Endothelial cell of umbilical vein (primary cell): ENCODE results near the gene TMEM26. TPM values are rescaled to one million over a fixed set of nuclear protein-coding genes. Genes with fewer than 3 reads are reported as not detected.

Source experiments
- BruUV-seq: library from RNA; stranded (reverse); fragments of 400-500 nt; replicated peaks from 2 replicates; lab custom pipeline; 2021; lab: Mats Ljungman, UMichigan
- CTCF ChIA-PET: fragments of 300-600, 350-600 bp; sonication (Branson Sonifier 250); formaldehyde crosslinking; loops from one replicate; lab custom pipeline; 2021; ENCODE audit warnings: antibody characterized with exemption, inconsistent platforms; lab: Charles Lee
- POLR2A ChIA-PET: fragments of 300-600, 350-600 bp; sonication (Branson Sonifier 250); formaldehyde crosslinking; loops from one replicate; lab custom pipeline; 2021; ENCODE audit warnings: antibody characterized with exemption, inconsistent platforms; lab: Charles Lee
- DNase-seq: peaks from one replicate; pipeline ENCODE4 v3.0.0-alpha.2; 2011; ENCODE audit warnings: low read depth, low spot score
- FAIRE-seq: peaks from 2 replicates; lab custom pipeline; 2011; peaks lifted over from hg19 to GRCh38; lab: Jason Lieb, UNC
- H2AFZ ChIP-seq: 2 replicates; pipeline ENCODE4 v1.6.0; 2012; ENCODE audit warnings: low read depth, low read length, control low read depth, inconsistent platforms
- H3K27ac ChIP-seq: 2 replicates; pipeline ENCODE4 v1.5.1; 2011; ENCODE audit warnings: low read depth, mild to moderate bottlenecking, control low read depth, low read length, moderate library complexity; ENCODE audit not compliant: insufficient read depth
- H3K27me3 ChIP-seq, 2 experiments: 2 replicates each; pipeline versions ENCODE4 v1.6.0 to v1.6.1; 2011; ENCODE audit warnings: low read length in 2 of 2, mixed read lengths in 1 of 2; ENCODE audit not compliant: control insufficient read depth in 2 of 2, insufficient read depth in 2 of 2
- H3K36me3 ChIP-seq, 2 experiments: 2 replicates in 1 of 2; 3 replicates in 1 of 2; pipeline ENCODE4 v1.5.1; 2011; ENCODE audit warnings: low read length in 2 of 2, mild to moderate bottlenecking in 1 of 2, moderate library complexity in 1 of 2; ENCODE audit not compliant: control insufficient read depth in 2 of 2, insufficient read depth in 2 of 2; ENCODE audit errors: extremely low read depth in 1 of 2
- H3K4me1 ChIP-seq: 3 replicates; pipeline ENCODE4 v1.5.1; 2011; ENCODE audit warnings: mild to moderate bottlenecking, low read length; ENCODE audit not compliant: control insufficient read depth, insufficient read depth; ENCODE audit errors: extremely low read depth
- H3K4me2 ChIP-seq: 2 replicates; pipeline ENCODE4 v1.6.1; 2011; ENCODE audit warnings: low read length, control low read depth, mixed read lengths; ENCODE audit not compliant: insufficient read depth
- H3K4me3 ChIP-seq, 3 experiments: fragments of 200-600 bp in 1 of 3; sonication (generic), shearing (Covaris generic) in 1 of 3; replicated peaks in 1 of 3; 2 replicates each; pipeline ENCODE4 v1.5.1; 2011 to 2016; ENCODE audit warnings: control low read depth in 3 of 3, low read length in 3 of 3, mild to moderate bottlenecking in 2 of 3, inconsistent platforms in 1 of 3, low read depth in 1 of 3, moderate library complexity in 1 of 3; ENCODE audit not compliant: insufficient read depth in 1 of 3
- H3K79me2 ChIP-seq: 2 replicates; pipeline ENCODE4 v1.6.0; 2012; ENCODE audit warnings: low read length, inconsistent platforms; ENCODE audit not compliant: control insufficient read depth, insufficient read depth
- H3K9ac ChIP-seq: replicated peaks from 2 replicates; pipeline ENCODE3; 2011; ENCODE audit warnings: low read length, control low read depth; ENCODE audit not compliant: insufficient read depth; ENCODE audit errors: extremely low read depth
- H3K9me1 ChIP-seq: replicated peaks from 3 replicates; pipeline ENCODE4 v1.6.0; 2011; ENCODE audit warnings: mild to moderate bottlenecking, low read length; ENCODE audit not compliant: control insufficient read depth, insufficient read depth; ENCODE audit errors: extremely low read depth
- H3K9me3 ChIP-seq: replicated peaks from 2 replicates; pipeline ENCODE4 v1.5.1; 2012; ENCODE audit warnings: low read length, inconsistent platforms; ENCODE audit not compliant: control insufficient read depth, insufficient read depth
- H4K20me1 ChIP-seq: replicated peaks from 2 replicates; pipeline ENCODE3; 2011; ENCODE audit warnings: mild to moderate bottlenecking, low read length; ENCODE audit not compliant: control insufficient read depth, insufficient read depth; ENCODE audit errors: extremely low read depth
- CTCF ChIP-seq, 2 donors: IDR thresholded peaks; 1 replicate in 1 of 2; 2 replicates in 1 of 2; pipeline ENCODE4 v1.5.1; 2011; ENCODE audit warnings: low read length in 2 of 2, mild to moderate bottlenecking in 2 of 2, moderate library complexity in 2 of 2, control low read depth in 1 of 2, inconsistent platforms in 1 of 2, low read depth in 1 of 2; ENCODE audit not compliant: insufficient read depth in 1 of 2; ENCODE audit errors: extremely low read depth in 1 of 2
- EZH2 ChIP-seq: IDR thresholded peaks from 2 replicates; pipeline ENCODE4 v1.6.1; 2012; ENCODE audit warnings: borderline replicate concordance, low read depth, mild to moderate bottlenecking, moderate library complexity, low read length, inconsistent platforms; ENCODE audit not compliant: severe bottlenecking
- FOS ChIP-seq: IDR thresholded peaks from 2 replicates; pipeline ENCODE4 v1.6.1; 2011; ENCODE audit warnings: mild to moderate bottlenecking, low read length, moderate library complexity, borderline replicate concordance; ENCODE audit not compliant: insufficient read depth
- GATA2 ChIP-seq: IDR thresholded peaks from 2 replicates; pipeline ENCODE4 v1.7.0; 2011; ENCODE audit warnings: low read depth, mild to moderate bottlenecking, moderate library complexity, mixed read lengths, low read length; ENCODE audit not compliant: insufficient read length, insufficient read depth
- JUN ChIP-seq: IDR thresholded peaks from 2 replicates; pipeline ENCODE4 v1.6.1; 2011; ENCODE audit warnings: borderline replicate concordance, low read depth; ENCODE audit not compliant: insufficient read length, insufficient read depth
- MAX ChIP-seq: IDR thresholded peaks from 2 replicates; pipeline ENCODE4 v1.6.1; 2011; ENCODE audit not compliant: insufficient read depth, insufficient read length
- MYC ChIP-seq: IDR thresholded peaks from one replicate; pipeline ENCODE4 v1.6.1; 2011; ENCODE audit warnings: mild to moderate bottlenecking, low read depth, low read length
- POLR2A ChIP-seq: IDR thresholded peaks from 2 replicates; pipeline ENCODE4 v1.6.1; 2012; ENCODE audit warnings: low read depth, mild to moderate bottlenecking, control low read depth, low read length
- POLR2AphosphoS5 ChIP-seq: IDR thresholded peaks from 2 replicates; pipeline ENCODE4 v1.6.1; 2012; ENCODE audit warnings: low read depth, mild to moderate bottlenecking, control low read depth, low read length, moderate library complexity; ENCODE audit not compliant: insufficient read depth
- dilution Hi-C: fragments of 300-500 bp; cut with MboI; formaldehyde crosslinking; loops from one replicate; pipeline ENCODE4 v1.15.0; 2019; ENCODE audit warnings: low sequenced_read_pairs; ENCODE audit not compliant: extremely low pct_ligation_motif_present
- intact Hi-C: fragments of 100-400 bp; cut with micrococcal nuclease; formaldehyde crosslinking; loops from one replicate; pipeline ENCODE4 v1.10.0; 2022
- polyA plus RNA-seq, 4 experiments: library from polyadenylated mRNA; depleted of rRNA in 3 of 4; stranded (reverse) in 3 of 4; unstranded in 1 of 4; fragments of >200 nt; gene quantifications; 2 replicates each; pipeline versions ENCODE4 v1.2.1 to v1.2.3, GENCODE V29; 2011 to 2012; ENCODE audit warnings: missing spikeins in 1 of 4
- total RNA-seq: library from RNA; stranded (reverse); gene quantifications from 2 replicates; pipeline ENCODE4 v1.2.3, GENCODE V29; 2021

The TMEM26 gene
- total and polyA plus RNA-seq, 2 donors (not counting 3 experiments of a cell fraction or from before 2014, with no cell fraction given): 0.07 to 0.27 TPM

- CTCF ChIA-PET: no interaction called here
These were observed 61.9 kb downstream of the TMEM26 start for GRCh38 chr10:61391281-61391680.

More at GRCh38 chr10:61391281-61391680, 61.9 kb downstream of the TMEM26 start:
- H3K9me1 ChIP-seq: no peaks in the 10 kb centered on the region
- H3K9ac ChIP-seq: no peak overlapping the region
- FAIRE-seq (no peak), DNase-seq (no peak)
- intact Hi-C loops: no loop called here
- dilution Hi-C loops: no loop called here
- H3K4me3 ChIP-seq: no peak overlapping the region
- no peaks in the 10 kb centered on the region for H3K9me3 ChIP-seq
- no peaks in the 10 kb centered on the region for H4K20me1 ChIP-seq
- TF ChIP-seq EZH2 (no peak), GATA2 (no peak), POLR2AphosphoS5 (no peak), JUN (no peak), FOS (no peak), MYC (no peak), POLR2A (no peak), MAX (no peak), CTCF (IDR thresholded peaks at IDR 0.05; ENCODE audit: extremely low read depth in 1 of 2, insufficient read depth in 1 of 2, low read depth in 1 of 2, low read length in 2 of 2) (no peak)
- H3K27me3 ChIP-seq: no peaks in the 10 kb centered on the region
- no peak overlapping the region for H2AFZ ChIP-seq
- no peaks in the 10 kb centered on the region for H3K79me2 ChIP-seq
- H3K27ac ChIP-seq: no peak overlapping the region
- no peak overlapping the region for H3K4me2 ChIP-seq
- POLR2A ChIA-PET: no interaction called here
- no TSS peak for BruUV-seq
- no peaks in the 10 kb centered on the region for H3K4me1 ChIP-seq
- H3K36me3 ChIP-seq: no peaks in the 10 kb centered on the region
